Liver (tissue), 9 donors: ENCODE measurements around the gene BPI. TPM values are rescaled to one million over a fixed set of nuclear protein-coding genes. Genes with fewer than 3 reads are reported as not detected.

Experiments used
- DNase-seq: peaks from one replicate; pipeline ENCODE4 v3.0.0-alpha.2; 2017; ENCODE audit warnings: low spot score
- H3K27ac ChIP-seq, 2 donors: one replicate each; pipeline ENCODE4 v1.7.0; 2013; ENCODE audit warnings: inconsistent platforms in 2 of 2, low read length in 2 of 2, control low read depth in 1 of 2, low read depth in 1 of 2, mild to moderate bottlenecking in 1 of 2
- H3K27me3 ChIP-seq, 4 donors: one replicate each; pipeline versions ENCODE4 v1.6.1 to v1.7.0; 2013; ENCODE audit warnings: low read length in 3 of 4, inconsistent platforms in 1 of 4, mild to moderate bottlenecking in 1 of 4, moderate library complexity in 1 of 4; ENCODE audit not compliant: control insufficient read depth in 4 of 4, insufficient read depth in 4 of 4
- H3K36me3 ChIP-seq, 4 donors: one replicate each; pipeline versions ENCODE4 v1.6.1 to v1.7.0; 2013; ENCODE audit warnings: low read length in 3 of 4, mild to moderate bottlenecking in 3 of 4, low read depth in 1 of 4, moderate library complexity in 1 of 4; ENCODE audit not compliant: control insufficient read depth in 4 of 4, insufficient read depth in 3 of 4
- H3K4me1 ChIP-seq, 4 donors: one replicate each; pipeline versions ENCODE4 v1.6.1 to v1.7.0; 2013; ENCODE audit warnings: low read length in 3 of 4, mild to moderate bottlenecking in 3 of 4, moderate library complexity in 1 of 4; ENCODE audit not compliant: control insufficient read depth in 4 of 4, insufficient read depth in 4 of 4
- H3K4me3 ChIP-seq, 3 donors: one replicate each; pipeline versions ENCODE4 v1.6.1 to v1.7.0; 2013; ENCODE audit warnings: low read length in 3 of 3, control low read depth in 1 of 3, low read depth in 1 of 3, mild to moderate bottlenecking in 1 of 3
- H3K9ac ChIP-seq, 2 donors: one replicate each; pipeline ENCODE4 v1.7.0; 2013; ENCODE audit warnings: low read length in 2 of 2, mild to moderate bottlenecking in 2 of 2, moderate library complexity in 2 of 2, control low read depth in 1 of 2, low read depth in 1 of 2
- H3K9me3 ChIP-seq, 4 donors: one replicate each; pipeline versions ENCODE4 v1.6.1 to v1.7.0; 2013; ENCODE audit warnings: low read length in 3 of 4; ENCODE audit not compliant: control insufficient read depth in 4 of 4
- ATF3 ChIP-seq: IDR thresholded peaks from 2 replicates; pipeline ENCODE4 v1.6.1; 2016; ENCODE audit warnings: antibody characterized with exemption
- CTCF ChIP-seq: fragments of 150-350 bp; IDR thresholded peaks from 2 replicates; pipeline ENCODE4 v1.5.1; 2017; ENCODE audit warnings: improper control_type of control experiment, low read depth, low read length; ENCODE audit not compliant: missing input control
- EGR1 ChIP-seq, 2 donors: IDR thresholded peaks; 2 replicates each; pipeline ENCODE4 v1.6.1; 2016 to 2018; ENCODE audit warnings: antibody characterized with exemption in 2 of 2, low read depth in 2 of 2
- FOXA1 ChIP-seq: IDR thresholded peaks from 2 replicates; pipeline ENCODE4 v1.6.1; 2016; ENCODE audit warnings: antibody characterized with exemption
- FOXA2 ChIP-seq: IDR thresholded peaks from 2 replicates; pipeline ENCODE4 v1.6.1; 2016; ENCODE audit warnings: antibody characterized with exemption
- GABPA ChIP-seq, 2 donors: IDR thresholded peaks in 1 of 2; conservative IDR thresholded peaks in 1 of 2; 2 replicates each; pipeline ENCODE4 v1.6.1; 2016; ENCODE audit warnings: antibody characterized with exemption in 2 of 2, mild to moderate bottlenecking in 1 of 2, moderate library complexity in 1 of 2
- HNF4A ChIP-seq, 2 donors: conservative IDR thresholded peaks; 2 replicates each; pipeline ENCODE4 v1.6.1; 2016; ENCODE audit warnings: antibody characterized with exemption in 2 of 2, mild to moderate bottlenecking in 2 of 2
- HNF4G ChIP-seq: IDR thresholded peaks from 2 replicates; pipeline ENCODE4 v1.6.1; 2016; ENCODE audit warnings: antibody characterized with exemption
- JUND ChIP-seq, 2 donors: IDR thresholded peaks; 2 replicates each; pipeline ENCODE4 v1.6.1; 2016; ENCODE audit warnings: antibody characterized with exemption in 2 of 2
- MAX ChIP-seq: IDR thresholded peaks from 2 replicates; pipeline ENCODE4 v1.6.1; 2016; ENCODE audit warnings: antibody characterized with exemption
- NR2F2 ChIP-seq: IDR thresholded peaks from 2 replicates; pipeline ENCODE4 v1.6.1; 2016; ENCODE audit warnings: antibody characterized with exemption
- RAD21 ChIP-seq, 2 donors: IDR thresholded peaks; 2 replicates each; pipeline ENCODE4 v1.6.1; 2016; ENCODE audit warnings: antibody characterized with exemption in 2 of 2, mild to moderate bottlenecking in 2 of 2
- REST ChIP-seq: IDR thresholded peaks from 2 replicates; pipeline ENCODE4 v1.6.1; 2016; ENCODE audit warnings: antibody characterized with exemption, mild to moderate bottlenecking
- RXRA ChIP-seq, 2 donors: IDR thresholded peaks; 2 replicates each; pipeline ENCODE4 v1.6.1; 2017 to 2018; ENCODE audit warnings: antibody characterized with exemption in 2 of 2, mild to moderate bottlenecking in 1 of 2
- SP1 ChIP-seq: IDR thresholded peaks from 2 replicates; pipeline ENCODE4 v1.6.1; 2018; ENCODE audit warnings: antibody characterized with exemption, mild to moderate bottlenecking
- TAF1 ChIP-seq: conservative IDR thresholded peaks from 2 replicates; pipeline ENCODE4 v1.6.1; 2016; ENCODE audit warnings: antibody characterized with exemption, mild to moderate bottlenecking
- YY1 ChIP-seq: IDR thresholded peaks from 2 replicates; pipeline ENCODE4 v1.6.1; 2016; ENCODE audit warnings: antibody characterized with exemption, mild to moderate bottlenecking
- ZBTB33 ChIP-seq: IDR thresholded peaks from 2 replicates; pipeline ENCODE4 v1.6.1; 2016; ENCODE audit warnings: antibody characterized with exemption
- WGBS: extraction: QIAGEN DNeasy Blood & Tissue Kit; methylation state at CpG from one replicate; pipeline ENCODE4 v1.1.7; 2013; 5-methylcytosine and 5-hydroxymethylcytosine counted together
- polyA plus RNA-seq, 2 donors: library from polyadenylated mRNA; stranded (reverse) in 1 of 2; unstranded in 1 of 2; fragments of 200-250 nt in 1 of 2; fragments of >200 nt in 1 of 2; fragmentation: Nextera tagmentation in 1 of 2; extraction: Ambion mirVana in 1 of 2; gene quantifications; one replicate each; pipeline versions ENCODE4 v1.2.1 to v1.2.3, GENCODE V29; 2013 to 2015
- total RNA-seq, 2 donors: library from RNA; depleted of rRNA; stranded (reverse); fragments of >200 nt; gene quantifications; one replicate each; pipeline ENCODE4 v1.2.3, GENCODE V29; 2014
- donor health status: healthy.
- donor health status: healthy.
- donor health status: healthy.
- donor health status: healthy.
- donor health status: healthy.

Gene BPI
- total and polyA plus RNA-seq, 4 donors: 0.08 to 10.3 (median 0.37) TPM; not detected in 1

- no peaks in the 10 kb centered on the region for H3K36me3 ChIP-seq
- DNase-seq: no peak
- WGBS: 88% methylated on average over 6 of the region's 6 CpGs
- H3K9me3 ChIP-seq: no peaks in the 10 kb centered on the region
- H3K27ac ChIP-seq: no peak overlapping the region
- H3K4me1 ChIP-seq: no peaks in the 10 kb centered on the region
- H3K9ac ChIP-seq: no peak overlapping the region
- TF ChIP-seq REST: no peak
- no peak for TF ChIP-seq NR2F2
- TF ChIP-seq JUND (IDR thresholded peaks at IDR 0.05): no peak
- TF ChIP-seq GABPA (IDR thresholded peaks at IDR 0.05 in 1 of 2, conservative IDR thresholded peaks at IDR 0.05 in 1 of 2): no peak
- no peak for TF ChIP-seq CTCF
- no peak for TF ChIP-seq FOXA1
- TF ChIP-seq ATF3: no peak
- TF ChIP-seq YY1: no peak
- no peak for TF ChIP-seq HNF4G
- TF ChIP-seq RAD21 (IDR thresholded peaks at IDR 0.05): no peak
- TF ChIP-seq TAF1: no peak
- no peak for TF ChIP-seq FOXA2
- TF ChIP-seq EGR1 (IDR thresholded peaks at IDR 0.05; ENCODE audit: low read depth in 2 of 2): no peak
- no peak for TF ChIP-seq RXRA (IDR thresholded peaks at IDR 0.05)
- no peak for TF ChIP-seq MAX
- no peak for TF ChIP-seq ZBTB33
- no peak for TF ChIP-seq SP1
- no peak for TF ChIP-seq HNF4A (conservative IDR thresholded peaks at IDR 0.05)
- H3K4me3 ChIP-seq: no peak overlapping the region
- H3K27me3 ChIP-seq: no peaks in the 10 kb centered on the region
These were observed 34.2 kb upstream of the BPI start for GRCh38 chr20:38269715-38270114.
